GM12878 (cell line): ENCODE data around the gene POLR1A. TPM values are rescaled to one million over a fixed set of nuclear protein-coding genes. Genes with fewer than 3 reads are reported as not detected.

Experiments used
- ATAC-seq: fragments of 200-7000 bp; cut with Tn5 transposase; 3 replicates; pipeline ENCODE4 v1.9.1; 2020; ENCODE audit warnings: mild to moderate bottlenecking, moderate library complexity
- BruUV-seq: library from RNA; stranded (reverse); fragments of 400-500 nt; replicated peaks from 2 replicates; lab custom pipeline; 2021; lab: Mats Ljungman, UMichigan
- CTCF ChIA-PET: fragments of 300-600 bp; sonication (Branson Sonifier 250); formaldehyde crosslinking; extraction: SDS; loops from one replicate; lab custom pipeline; 2021; ENCODE audit warnings: inconsistent platforms; lab: Yijun Ruan, JAX
- POLR2A ChIA-PET: fragments of 350-600 bp; formaldehyde crosslinking; extraction: SDS; loops from one replicate; lab custom pipeline; 2021; ENCODE audit warnings: inconsistent platforms; lab: Charles Lee
- RAD21 ChIA-PET: fragments of 300-600 bp; sonication (Branson Sonifier 250); formaldehyde crosslinking; loops from one replicate; lab custom pipeline; 2023; ENCODE audit warnings: antibody characterized with exemption; ENCODE audit not compliant: unreplicated experiment; lab: Charles Lee
- SMC1A ChIA-PET: fragments of 300-600 bp; sonication (Branson Sonifier 250); formaldehyde crosslinking; loops from one replicate; lab custom pipeline; 2023; ENCODE audit not compliant: unreplicated experiment, uncharacterized antibody; lab: Charles Lee
- DNase-seq: peaks from one replicate; pipeline ENCODE4 v3.0.0-alpha.2; 2011; ENCODE audit warnings: low read depth, low spot score
- FAIRE-seq: peaks from 3 replicates; lab custom pipeline; 2011; peaks lifted over from hg19 to GRCh38; lab: Jason Lieb, UNC
- H2AFZ ChIP-seq: 2 replicates; pipeline ENCODE4 v1.6.0; 2011; ENCODE audit warnings: low read depth, low read length, control low read depth; ENCODE audit not compliant: control insufficient read depth
- H3K27ac ChIP-seq: 2 replicates; pipeline ENCODE4 v1.5.1; 2011; ENCODE audit warnings: control low read depth; ENCODE audit not compliant: control insufficient read depth, insufficient read depth
- H3K27me3 ChIP-seq, 2 experiments: replicated peaks in 1 of 2; 2 replicates each; pipeline versions ENCODE4 v1.6.0 to v1.6.1; 2011; ENCODE audit warnings: low read length in 1 of 2; ENCODE audit not compliant: control insufficient read depth in 2 of 2, insufficient read depth in 2 of 2
- H3K36me3 ChIP-seq, 2 experiments: 2 replicates each; pipeline ENCODE4 v1.5.1; 2011; ENCODE audit warnings: low read length in 1 of 2; ENCODE audit not compliant: control insufficient read depth in 2 of 2, insufficient read depth in 2 of 2
- H3K4me1 ChIP-seq: 2 replicates; pipeline ENCODE4 v1.6.1; 2011; ENCODE audit warnings: mild to moderate bottlenecking, low read length, moderate library complexity, mixed read lengths; ENCODE audit not compliant: control insufficient read depth, insufficient read depth
- H3K4me2 ChIP-seq: 2 replicates; pipeline ENCODE4 v1.6.0; 2011; ENCODE audit warnings: control low read depth; ENCODE audit not compliant: control insufficient read depth, insufficient read depth
- H3K4me3 ChIP-seq: fragments of 200-600 bp; sonication (generic); 2 replicates; pipeline ENCODE4 v1.5.1; 2016
- H3K79me2 ChIP-seq: 2 replicates; pipeline ENCODE4 v1.6.0; 2011; ENCODE audit warnings: low read length; ENCODE audit not compliant: control insufficient read depth, insufficient read depth
- H3K9ac ChIP-seq: 2 replicates; pipeline ENCODE4 v1.8.0; 2011; ENCODE audit warnings: low read length, control low read depth, mixed read lengths; ENCODE audit not compliant: control insufficient read depth, insufficient read depth
- H3K9me3 ChIP-seq: replicated peaks from 3 replicates; pipeline ENCODE4 v1.5.1; 2011; ENCODE audit warnings: mild to moderate bottlenecking, low read length; ENCODE audit not compliant: control insufficient read depth, insufficient read depth
- H4K20me1 ChIP-seq: 2 replicates; pipeline ENCODE4 v1.6.0; 2011; ENCODE audit not compliant: control insufficient read depth, insufficient read depth
- DPF2 ChIP-seq: fragments of 450-650 bp; IDR thresholded peaks from 2 replicates; pipeline ENCODE4 v1.6.1; 2017; ENCODE audit warnings: mild to moderate bottlenecking
- GABPA ChIP-seq: IDR thresholded peaks from 2 replicates; pipeline ENCODE4 v1.6.1; 2014; ENCODE audit warnings: antibody characterized with exemption, low read depth, mild to moderate bottlenecking, inconsistent platforms
- MLLT1 ChIP-seq: fragments of 450-650 bp; IDR thresholded peaks from 2 replicates; pipeline ENCODE4 v1.6.1; 2016; ENCODE audit warnings: mild to moderate bottlenecking
- SUPT20H ChIP-seq: IDR thresholded peaks from 2 replicates; pipeline ENCODE4 v1.6.1; 2011; ENCODE audit warnings: low read depth, mild to moderate bottlenecking, low read length, moderate library complexity, borderline replicate concordance; ENCODE audit not compliant: control insufficient read depth
- WGBS: methylation state at CpG from one replicate; pipeline ENCODE4 v1.1.6; 2016; ENCODE audit warnings: low lambda C conversion rate; ENCODE audit not compliant: insufficient replicate concordance, insufficient coverage; ENCODE audit errors: missing lambda C conversion rate; 5-methylcytosine and 5-hydroxymethylcytosine counted together
- in situ Hi-C: fragments of 300-500 bp; cut with MboI; formaldehyde crosslinking; loops from 9 replicates; pipeline ENCODE4 v1.14.3; 2018; ENCODE audit warnings: mixed read lengths
- intact Hi-C: fragments of 100-400 bp; cut with micrococcal nuclease; formaldehyde crosslinking; loops from one replicate; pipeline ENCODE4 v1.14.2; 2022; ENCODE audit not compliant: unreplicated experiment
- polyA plus RNA-seq, 11 experiments: library from polyadenylated mRNA; depleted of rRNA in 4 of 11; unstranded in 6 of 11; stranded (reverse) in 5 of 11; fragments of >200 nt; fragmentation: Nextera tagmentation in 4 of 11; fragmentation: Illumina TruSeq in 1 of 11; extraction: Ambion mirVana in 4 of 11; extraction: Trizol in 1 of 11; gene quantifications; 1 replicate in 1 of 11; 2 replicates in 10 of 11; pipeline versions ENCODE4 v1.2.1 to v1.2.3, GENCODE V29; 2011 to 2016; ENCODE audit warnings: inconsistent platforms in 2 of 11, missing spikeins in 2 of 11, low read depth in 1 of 11
- total RNA-seq, 4 experiments: library from RNA; depleted of rRNA in 3 of 4; stranded (reverse); fragments of >200 nt in 3 of 4; fragmentation: Illumina TruSeq in 1 of 4; extraction: Trizol in 1 of 4; gene quantifications; 2 replicates each; pipeline versions ENCODE4 v1.2.1 to v1.2.3, GENCODE V29; 2013 to 2021

Gene POLR1A
- total and polyA plus RNA-seq, 10 of the 15 experiments (the other 5 are each of a cell fraction or from before 2014, with no cell fraction given) = 2.1 to 53.9 (median 17.8) TPM

- H3K36me3 ChIP-seq = peaks cover 45 to 49% of the 10 kb centered on the region in 2 experiments
- 98% methylated on average over 3 of the region's 4 CpGs for WGBS
- CTCF ChIA-PET = interaction anchor here (0.7 to 1.3 kb wide), 3 partner anchors 9 to 217 kb away, joined by 3 to 5 read pairs (median 3); no protein-coding TSS in a partner anchor
These were observed 61.1 kb downstream of the POLR1A start for GRCh38 chr2:86044614-86045013.

GRCh38 chr2:86044045-86044444 is 61.6 kb downstream of the POLR1A start:
- no peaks in the 10 kb centered on the region for H3K79me2 ChIP-seq
- no peaks in the 10 kb centered on the region for H3K4me1 ChIP-seq
- peaks cover 42 to 50% of the 10 kb centered on the region in 2 experiments for H3K36me3 ChIP-seq
- H2AFZ ChIP-seq = no peak overlapping the region
- ATAC-seq (no peak), DNase-seq (no peak), FAIRE-seq (no peak)
- intact Hi-C loops = no loop called here
- H4K20me1 ChIP-seq = no peaks in the 10 kb centered on the region
- no TSS peak for BruUV-seq
- H3K9me3 ChIP-seq = no peaks in the 10 kb centered on the region
- no peak overlapping the region for H3K4me3 ChIP-seq
- no peak overlapping the region for H3K4me2 ChIP-seq
- in situ Hi-C loops = no loop called here
- TF ChIP-seq GABPA (no peak), MLLT1 (no peak)
- H3K27ac ChIP-seq = no peak overlapping the region
- 98% methylated on average over 9 of the region's 12 CpGs for WGBS
- POLR2A ChIA-PET = no interaction called here
- H3K27me3 ChIP-seq = no peaks in the 10 kb centered on the region
- SMC1A ChIA-PET = interaction anchor here (1.5 to 1.6 kb wide), 2 partner anchors 8 to 9 kb away, joined by 3 to 5 read pairs; no protein-coding TSS in a partner anchor
- no peak overlapping the region for H3K9ac ChIP-seq
- CTCF ChIA-PET = interaction anchor here (1.3 kb wide), 1 partner anchor 8 kb away, joined by 5 read pairs; no protein-coding TSS in a partner anchor
- RAD21 ChIA-PET = no interaction called here

More at GRCh38 chr2:86044614-86045013, 61.1 kb downstream of the POLR1A start:
- no peak for DNase-seq
- Histone ChIP-seq H3K4me2 (no peak overlapping the region), H2AFZ (no peak overlapping the region), H3K9me3 (no peaks in the 10 kb centered on the region), H3K4me1 (no peaks in the 10 kb centered on the region), H3K79me2 (no peaks in the 10 kb centered on the region), H3K9ac (no peak overlapping the region), H4K20me1 (no peaks in the 10 kb centered on the region), H3K27me3 (no peaks in the 10 kb centered on the region), H3K27ac (no peak overlapping the region), H3K4me3 (no peak overlapping the region)
- in situ Hi-C loops (no loop called here), intact Hi-C loops (no loop called here)
- BruUV-seq = no TSS peak
- SMC1A ChIA-PET = interaction anchor here (1.5 to 1.6 kb wide), 2 partner anchors 9 kb away, joined by 3 to 5 read pairs; no protein-coding TSS in a partner anchor
- no peak for ATAC-seq
- TF ChIP-seq SUPT20H (no peak), DPF2 (no peak)
- FAIRE-seq = no peak
- RAD21 ChIA-PET = no interaction called here
- POLR2A ChIA-PET = no interaction called here
